Glutamatergic neuron (in vitro differentiated cells): ENCODE measurements around the gene PTPN14. TPM values are rescaled to one million over a fixed set of nuclear protein-coding genes. Genes with fewer than 3 reads are reported as not detected.
A peak's percentile ranks its signal among the peaks of the same experiment; 100 is the strongest.

Experiments
- DNase-seq: peaks from one replicate; pipeline ENCODE4 v3.0.0; 2022
- H3K27ac Mint-ChIP-seq: one replicate; pipeline ENCODE4 v1.8.0; 2020; ENCODE audit warnings: mild to moderate bottlenecking, mixed read lengths, inconsistent platforms; ENCODE audit not compliant: unreplicated experiment
- H3K27me3 Mint-ChIP-seq: one replicate; pipeline ENCODE4 v1.8.0; 2020; ENCODE audit warnings: mild to moderate bottlenecking, moderate library complexity, mixed read lengths, inconsistent platforms; ENCODE audit not compliant: unreplicated experiment
- H3K36me3 Mint-ChIP-seq: one replicate; pipeline ENCODE4 v1.8.0; 2020; ENCODE audit warnings: mild to moderate bottlenecking, mixed read lengths, inconsistent platforms; ENCODE audit not compliant: unreplicated experiment
- H3K4me1 Mint-ChIP-seq: one replicate; pipeline ENCODE4 v1.8.0; 2020; ENCODE audit warnings: mild to moderate bottlenecking, low read depth, mixed read lengths, inconsistent platforms; ENCODE audit not compliant: unreplicated experiment
- H3K4me3 Mint-ChIP-seq: one replicate; pipeline ENCODE4 v1.8.0; 2020; ENCODE audit warnings: mild to moderate bottlenecking, mixed read lengths, inconsistent platforms; ENCODE audit not compliant: unreplicated experiment
- H3K9me3 Mint-ChIP-seq: one replicate; pipeline ENCODE4 v1.8.0; 2020; ENCODE audit warnings: mild to moderate bottlenecking, moderate library complexity, mixed read lengths, inconsistent platforms; ENCODE audit not compliant: unreplicated experiment
- total RNA-seq: library from RNA; stranded (reverse); fragmentation: NEBNext Ultra II Directional; extraction: Animal tissue kit (Norgen Biotek cat#: 25700); gene quantifications from one replicate; pipeline ENCODE4 v1.2.1, GENCODE V29; 2021; ENCODE audit not compliant: unreplicated experiment
- TF ChIP-seq, protein P1 (sequence below): fragments of 200-600 bp; sonication (generic); IDR thresholded peaks from one replicate; pipeline ENCODE4 v1.5.0; 2021; ENCODE audit not compliant: partially characterized antibody, unreplicated experiment

PTPN14 gene
- total RNA-seq, 1 donor from 2014 or later = 1.7 TPM

DNA sequence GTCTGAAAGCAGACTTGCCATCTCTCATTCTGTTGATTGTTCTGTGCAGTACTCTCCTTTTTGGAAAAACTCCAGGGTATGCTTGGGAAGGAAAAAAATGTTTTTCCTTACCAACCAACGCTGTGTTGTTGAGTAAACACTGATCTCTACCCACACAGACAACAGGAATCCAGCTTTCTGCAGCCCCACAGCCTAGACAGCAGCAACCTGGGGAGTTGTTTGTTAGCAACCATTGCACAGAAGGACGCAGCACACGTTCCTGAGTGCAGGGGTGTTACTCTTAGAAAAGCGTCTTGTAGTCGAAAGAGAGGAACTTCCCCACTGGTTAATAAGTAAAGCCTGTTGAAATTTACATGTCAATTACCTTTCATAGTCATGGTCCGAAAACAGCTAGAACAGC lies 213.9 kb downstream of the PTPN14 start:
- no peak for DNase-seq
- peaks cover 21% of the 10 kb centered on the region for H3K4me1 Mint-ChIP-seq
- H3K27me3 Mint-ChIP-seq = no peaks in the 10 kb centered on the region
- H3K36me3 Mint-ChIP-seq = no peaks in the 10 kb centered on the region
- H3K9me3 Mint-ChIP-seq = no peaks in the 10 kb centered on the region
- no peak overlapping the region for H3K4me3 Mint-ChIP-seq
- no peak overlapping the region for H3K27ac Mint-ChIP-seq
- TF ChIP-seq, protein P1, sequence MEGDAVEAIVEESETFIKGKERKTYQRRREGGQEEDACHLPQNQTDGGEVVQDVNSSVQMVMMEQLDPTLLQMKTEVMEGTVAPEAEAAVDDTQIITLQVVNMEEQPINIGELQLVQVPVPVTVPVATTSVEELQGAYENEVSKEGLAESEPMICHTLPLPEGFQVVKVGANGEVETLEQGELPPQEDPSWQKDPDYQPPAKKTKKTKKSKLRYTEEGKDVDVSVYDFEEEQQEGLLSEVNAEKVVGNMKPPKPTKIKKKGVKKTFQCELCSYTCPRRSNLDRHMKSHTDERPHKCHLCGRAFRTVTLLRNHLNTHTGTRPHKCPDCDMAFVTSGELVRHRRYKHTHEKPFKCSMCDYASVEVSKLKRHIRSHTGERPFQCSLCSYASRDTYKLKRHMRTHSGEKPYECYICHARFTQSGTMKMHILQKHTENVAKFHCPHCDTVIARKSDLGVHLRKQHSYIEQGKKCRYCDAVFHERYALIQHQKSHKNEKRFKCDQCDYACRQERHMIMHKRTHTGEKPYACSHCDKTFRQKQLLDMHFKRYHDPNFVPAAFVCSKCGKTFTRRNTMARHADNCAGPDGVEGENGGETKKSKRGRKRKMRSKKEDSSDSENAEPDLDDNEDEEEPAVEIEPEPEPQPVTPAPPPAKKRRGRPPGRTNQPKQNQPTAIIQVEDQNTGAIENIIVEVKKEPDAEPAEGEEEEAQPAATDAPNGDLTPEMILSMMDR = no peak

DNA sequence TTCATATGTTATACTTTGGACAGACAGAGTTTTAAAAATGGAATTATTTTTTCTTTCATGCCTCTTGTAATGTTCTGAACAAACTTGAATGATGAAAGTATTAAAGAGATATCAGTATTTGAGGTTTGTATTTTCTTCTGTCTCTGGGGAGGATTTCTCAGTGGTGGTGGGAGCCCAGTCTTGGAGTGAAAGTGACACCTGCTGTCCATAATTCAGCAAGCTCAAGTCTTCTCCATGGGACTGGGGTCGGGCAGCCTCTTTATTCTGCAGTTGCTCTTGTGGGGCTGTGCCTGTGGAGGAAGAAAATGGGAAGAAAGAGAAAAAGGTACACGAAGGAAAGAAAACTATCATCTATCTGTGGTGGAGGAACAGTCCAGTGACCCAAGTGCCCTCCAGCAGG lies 214.4 kb downstream of the PTPN14 start:
- no peak for DNase-seq
- TF ChIP-seq, protein P1 = no peak
- H3K27ac Mint-ChIP-seq = no peak overlapping the region
- H3K4me3 Mint-ChIP-seq = no peak overlapping the region
- H3K36me3 Mint-ChIP-seq = no peaks in the 10 kb centered on the region
- peaks cover 21% of the 10 kb centered on the region for H3K4me1 Mint-ChIP-seq
- no peaks in the 10 kb centered on the region for H3K9me3 Mint-ChIP-seq
- H3K27me3 Mint-ChIP-seq = no peaks in the 10 kb centered on the region

DNA sequence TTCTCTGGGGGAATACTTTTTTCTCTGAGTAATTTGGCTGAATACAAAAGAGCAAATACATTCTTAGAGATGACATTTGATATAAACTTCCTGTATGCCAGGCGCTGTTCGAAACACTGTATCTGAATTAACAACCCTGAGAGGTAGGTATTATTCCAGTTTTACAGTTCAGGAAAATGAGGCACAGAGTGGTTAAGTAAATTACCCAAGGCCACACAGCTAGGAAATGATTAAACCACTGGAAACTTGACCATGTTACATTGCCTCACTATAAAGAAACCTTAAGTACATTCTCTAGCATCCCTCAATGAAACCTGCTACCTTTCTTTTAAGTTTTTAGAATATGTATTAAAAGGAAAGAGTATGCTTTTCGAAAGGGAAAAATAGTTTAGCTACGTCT lies 215.8 kb downstream of the PTPN14 start:
- DNase-seq = no peak
- no peaks in the 10 kb centered on the region for H3K27me3 Mint-ChIP-seq
- peaks cover 21% of the 10 kb centered on the region for H3K4me1 Mint-ChIP-seq
- H3K4me3 Mint-ChIP-seq = no peak overlapping the region
- H3K36me3 Mint-ChIP-seq = no peaks in the 10 kb centered on the region
- no peaks in the 10 kb centered on the region for H3K9me3 Mint-ChIP-seq
- no peak overlapping the region for H3K27ac Mint-ChIP-seq
- TF ChIP-seq, protein P1 = no peak

DNA sequence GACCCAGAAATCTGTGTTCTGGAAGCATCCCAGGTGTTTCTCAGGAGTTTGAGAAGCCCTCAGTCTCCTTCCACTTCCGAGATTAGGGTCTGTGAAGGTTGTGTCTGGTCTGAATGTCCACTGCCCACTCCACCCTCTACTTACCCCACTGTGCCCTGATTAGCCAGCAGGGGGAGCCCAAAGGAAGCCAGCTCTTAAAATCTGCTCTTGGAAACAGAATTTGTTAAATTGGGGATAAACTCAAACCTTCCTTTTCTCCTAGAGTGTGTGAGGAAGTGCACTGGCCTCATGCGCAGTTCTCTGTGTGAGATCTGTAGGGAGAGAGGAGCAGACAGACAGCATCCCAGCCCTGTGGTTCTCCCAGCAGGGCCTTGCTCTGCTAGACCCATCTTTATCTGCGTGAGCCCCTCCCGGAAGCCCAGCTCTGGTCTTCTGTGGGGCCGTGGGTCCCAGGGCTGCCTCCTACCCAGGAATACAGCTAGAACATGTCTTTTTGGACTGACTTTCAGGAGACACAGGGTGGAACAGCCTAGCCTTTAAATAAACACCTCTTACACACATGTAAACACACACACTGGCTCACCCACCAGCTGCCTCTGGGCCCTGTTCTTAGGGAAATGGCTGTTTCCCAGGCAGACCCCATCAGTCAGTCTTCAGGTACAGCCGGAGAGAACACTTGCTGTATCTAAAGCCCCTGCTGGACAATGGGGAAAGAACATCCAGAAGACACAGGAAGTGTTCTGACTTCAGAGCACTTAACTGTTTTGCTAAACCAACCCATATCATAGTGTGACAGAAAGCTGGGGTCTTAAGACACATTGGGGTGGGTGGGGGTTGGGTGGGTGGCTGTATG lies 218.2 kb downstream of the PTPN14 start:
- H3K9me3 Mint-ChIP-seq = no peaks in the 10 kb centered on the region
- TF ChIP-seq, protein P1 = peak; percentile 81
- H3K36me3 Mint-ChIP-seq = no peaks in the 10 kb centered on the region
- DNase-seq = peak; percentile 76
- H3K27me3 Mint-ChIP-seq = no peaks in the 10 kb centered on the region
- no peak overlapping the region for H3K4me3 Mint-ChIP-seq
- H3K27ac Mint-ChIP-seq = peak overlapping the region; percentile 55
- H3K4me1 Mint-ChIP-seq = peaks cover 21% of the 10 kb centered on the region

DNA sequence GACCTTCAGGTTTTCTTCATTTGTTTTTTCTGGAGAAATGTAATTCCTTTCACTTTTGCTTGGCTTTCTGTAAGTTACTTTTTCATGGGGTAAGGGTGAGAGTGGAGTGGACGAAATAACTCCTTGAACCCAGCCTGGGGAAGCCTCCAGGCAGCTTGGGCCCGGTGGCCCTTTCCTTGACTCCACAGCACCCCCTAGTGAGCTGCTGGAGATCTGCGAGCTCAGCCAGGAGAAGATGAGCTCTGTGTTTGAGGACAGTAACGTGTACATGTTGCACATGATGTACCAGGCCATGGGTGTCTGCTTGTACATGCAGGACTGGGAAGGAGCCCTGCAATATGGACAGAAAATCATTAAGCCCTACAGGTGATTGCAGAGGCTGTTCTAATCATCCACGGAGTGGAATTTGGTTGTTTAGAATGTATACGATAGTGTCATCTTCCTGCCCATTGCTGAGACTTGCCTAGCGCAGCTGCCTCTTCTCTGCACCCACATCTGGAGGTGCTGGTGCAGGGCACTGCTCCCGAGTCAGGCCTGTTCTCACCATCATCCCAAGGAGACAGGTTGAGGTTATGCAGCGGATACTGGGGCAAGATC lies 219.5 kb downstream of the PTPN14 start:
- no peak overlapping the region for H3K4me3 Mint-ChIP-seq
- peak; percentile 61 for DNase-seq
- peaks cover 11% of the 10 kb centered on the region for H3K4me1 Mint-ChIP-seq
- H3K36me3 Mint-ChIP-seq = no peaks in the 10 kb centered on the region
- TF ChIP-seq, protein P1 = peak; percentile 88
- no peaks in the 10 kb centered on the region for H3K9me3 Mint-ChIP-seq
- H3K27me3 Mint-ChIP-seq = no peaks in the 10 kb centered on the region
- H3K27ac Mint-ChIP-seq = no peak overlapping the region
